B cell (primary cell): ENCODE data around the gene PUS10.
"Not testable (repeated sequence)": the region's sequence is repeated elsewhere in the genome, so short reads cannot be mapped to it uniquely, and the experiment has no call there.

ENCODE experiments used
- CTCF ChIP-seq: fragments of 200-600 bp; IDR thresholded peaks from one replicate; pipeline ENCODE4 v1.8.0; 2022; ENCODE audit warnings: antibody characterized with exemption, mild to moderate bottlenecking
- EZH2 ChIP-seq: IDR thresholded peaks from 2 replicates; pipeline ENCODE4 v1.6.1; 2012; ENCODE audit warnings: borderline replicate concordance, low read depth, mild to moderate bottlenecking, moderate library complexity, low read length; ENCODE audit not compliant: insufficient read depth, poor library complexity, severe bottlenecking

GRCh38 chr2:60987656-60988055, 30.4 kb downstream of the PUS10 start:
- not testable (repeated sequence) for TF ChIP-seq EZH2, CTCF
